Urothelium cell line (cell line): ENCODE results near the gene UVSSA.
"Not testable (repeated sequence)": the region's sequence is repeated elsewhere in the genome, so short reads cannot be mapped to it uniquely, and the experiment has no call there.

Source experiments
- DNase-seq: peaks from one replicate; pipeline ENCODE4 v3.0.0; 2011; ENCODE audit warnings: low spot score, mixed read lengths
- FAIRE-seq: peaks from 2 replicates; lab custom pipeline; 2011; peaks lifted over from hg19 to GRCh38; lab: Jason Lieb, UNC

The UVSSA gene

GRCh38 chr4:1329408-1330371, 17.3 kb upstream of the UVSSA start:
- no peak for FAIRE-seq
- no peak for DNase-seq

GRCh38 chr4:1330761-1331590, 16.0 kb upstream of the UVSSA start:
- no peak for DNase-seq
- no peak for FAIRE-seq

DNA sequence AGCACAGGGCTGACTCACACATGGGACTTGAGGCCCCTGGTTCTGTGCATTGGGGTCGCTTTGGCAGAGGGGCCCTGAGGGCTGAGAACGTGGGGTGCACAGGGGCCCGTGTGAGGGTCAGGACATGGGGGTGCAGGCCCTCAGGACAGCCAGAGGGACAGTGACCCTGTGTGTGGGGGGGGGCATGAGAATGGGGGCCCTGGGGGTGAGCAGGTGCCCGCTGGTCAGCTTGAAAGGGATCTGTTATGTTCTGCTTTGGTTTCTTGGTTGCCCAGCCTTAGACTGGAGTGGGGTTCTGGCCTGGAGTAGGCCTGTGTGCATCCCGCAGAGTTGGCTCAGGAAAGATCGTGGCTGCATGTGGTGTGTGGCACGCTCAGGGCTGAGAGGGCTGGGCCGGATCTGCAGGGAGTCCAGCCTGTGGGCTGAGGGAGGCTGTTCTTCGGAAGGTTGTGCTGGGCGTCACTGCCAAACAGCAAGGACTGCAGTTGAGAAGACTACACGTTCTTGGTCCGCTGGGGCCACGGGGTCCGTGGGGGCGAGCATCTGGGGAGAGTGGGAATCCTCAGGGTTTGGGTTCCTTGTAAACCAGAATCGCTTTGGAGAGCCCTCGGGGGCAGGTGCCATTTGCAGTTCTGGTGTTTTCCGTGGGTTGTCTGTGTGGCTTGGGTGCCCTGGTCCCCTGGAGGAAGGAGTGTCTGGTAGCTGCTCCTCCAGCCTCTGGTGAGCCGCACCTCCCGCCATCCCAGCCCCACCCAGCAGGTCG, 15.2 kb upstream of the UVSSA start:
- DNase-seq (no peak), FAIRE-seq (no peak)

DNA sequence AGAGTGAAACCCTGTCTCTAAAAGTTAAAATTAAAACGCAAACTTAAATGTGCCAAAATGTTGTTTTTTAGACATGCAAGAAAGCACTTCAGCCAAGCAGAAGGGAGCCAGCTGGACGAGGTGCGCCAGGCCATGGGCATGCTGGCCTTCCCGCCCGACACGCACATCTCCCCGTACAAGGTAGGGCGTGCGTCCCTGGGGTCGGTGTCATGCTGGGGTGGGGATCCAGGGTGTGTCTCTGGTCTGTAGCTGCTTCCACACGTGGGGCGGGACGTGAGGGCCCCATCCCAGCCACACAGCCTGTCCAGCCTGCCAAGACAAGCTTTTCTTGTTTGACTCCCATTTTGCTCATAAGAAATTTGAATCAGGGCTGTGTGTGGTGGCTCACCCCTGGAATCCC, 14.3 kb upstream of the UVSSA start:
- no peak for FAIRE-seq
- no peak for DNase-seq

GRCh38 chr4:1333256-1333655, 13.8 kb upstream of the UVSSA start:
- DNase-seq (no peak), FAIRE-seq (no peak)

DNA sequence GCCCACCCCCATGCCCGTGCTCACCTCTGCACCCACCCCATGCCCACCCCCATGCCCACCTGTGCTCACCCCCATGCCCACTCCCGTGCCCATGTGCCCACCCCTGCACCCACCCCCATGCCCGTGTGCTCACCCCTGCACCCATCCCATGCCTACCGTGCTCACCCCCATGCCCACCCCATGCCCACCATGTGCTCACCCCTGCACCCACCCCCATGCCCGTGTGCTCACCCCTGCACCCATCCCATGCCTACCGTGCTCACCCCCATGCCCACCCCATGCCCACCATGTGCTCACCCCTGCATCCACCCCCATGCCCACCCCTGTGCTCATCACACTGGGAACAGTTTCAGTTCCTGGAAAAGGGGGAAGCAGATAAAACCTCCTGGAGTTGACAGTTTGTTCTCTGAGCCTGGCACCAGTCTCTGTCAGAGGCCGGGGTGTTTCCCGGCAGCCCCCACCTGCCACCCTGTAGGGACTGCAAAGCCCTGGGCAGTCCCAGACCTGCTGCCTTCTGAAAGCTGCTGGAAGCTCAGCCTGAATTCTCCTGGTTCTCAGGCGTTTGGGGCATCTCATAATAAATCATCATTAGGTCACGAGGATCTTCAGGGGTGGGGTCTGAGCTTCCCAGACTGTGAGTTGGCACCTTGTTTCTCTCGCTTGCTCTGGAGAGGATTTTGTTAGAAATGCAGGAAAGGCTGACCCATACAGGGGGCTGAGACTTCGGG, 13.0 kb upstream of the UVSSA start:
- FAIRE-seq, DNase-seq: not testable (repeated sequence)

DNA sequence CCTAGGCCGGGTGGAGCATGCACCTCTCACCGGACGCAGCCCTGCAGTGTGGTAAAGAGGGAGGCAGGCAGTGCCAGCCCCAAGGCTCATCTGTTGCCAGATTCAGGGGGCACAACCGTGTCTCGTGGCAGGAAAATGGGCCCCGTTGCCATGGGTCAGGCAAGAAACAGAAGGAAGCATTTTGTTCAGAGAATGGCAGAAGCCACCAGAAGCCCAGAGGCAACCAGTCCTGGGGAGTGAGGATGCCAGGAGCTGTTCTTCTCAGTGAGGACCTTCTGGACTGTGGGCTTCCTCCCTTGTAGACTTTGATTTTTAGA, 12.5 kb upstream of the UVSSA start:
- no peak for FAIRE-seq
- DNase-seq: no peak

DNA sequence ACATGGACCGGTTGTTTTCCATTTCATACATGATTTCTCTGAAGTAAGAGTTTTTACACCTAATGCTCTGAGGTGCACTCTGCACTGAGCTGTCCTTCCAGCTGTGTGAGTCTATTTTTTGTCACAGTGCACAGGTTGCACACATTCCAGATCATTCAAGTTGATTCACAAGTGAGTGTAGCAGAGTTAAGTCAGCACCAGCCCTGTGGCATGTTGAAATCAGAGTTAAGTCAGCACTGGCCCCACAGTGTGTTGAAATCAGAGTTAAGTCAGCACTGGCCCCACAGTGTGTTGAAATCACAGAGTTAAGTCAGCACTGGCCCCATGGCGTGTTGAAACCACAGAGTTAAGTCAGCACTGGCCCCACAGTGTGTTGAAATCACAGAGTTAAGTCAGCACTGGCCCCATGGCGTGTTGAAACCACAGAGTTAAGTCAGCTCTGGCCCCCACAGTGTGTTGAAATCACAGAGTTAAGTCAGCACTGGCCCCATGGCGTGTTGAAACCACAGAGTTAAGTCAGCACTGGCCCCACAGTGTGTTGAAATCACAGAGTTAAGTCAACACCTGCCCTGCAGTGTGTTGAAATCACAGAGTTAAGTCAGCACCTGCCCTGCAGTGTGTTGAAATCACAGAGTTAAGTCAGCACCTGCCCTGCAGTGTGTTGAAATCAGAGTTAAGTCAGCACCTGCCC, 11.7 kb upstream of the UVSSA start:
- FAIRE-seq, DNase-seq: not testable (repeated sequence)

DNA sequence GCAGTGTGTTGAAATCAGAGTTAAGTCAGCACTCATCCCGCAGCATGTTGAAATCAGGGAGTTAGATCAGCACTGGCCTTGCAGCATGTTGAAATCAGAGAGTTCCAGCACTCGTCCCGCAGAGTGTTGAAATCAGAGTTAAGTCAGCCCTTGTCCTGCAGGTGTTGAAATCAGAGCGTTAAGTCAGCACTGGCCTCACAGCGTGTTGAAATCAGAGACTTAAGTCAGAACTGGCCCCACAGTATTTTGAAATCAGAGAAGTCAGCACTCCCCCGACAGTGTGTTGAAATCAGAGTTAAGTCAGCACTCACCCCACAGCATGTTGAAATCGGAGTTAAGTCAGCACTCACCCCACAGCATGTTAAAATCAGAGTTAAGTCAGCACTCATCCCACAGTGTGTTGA, 10.9 kb upstream of the UVSSA start:
- DNase-seq (no peak), FAIRE-seq (no peak)

DNA sequence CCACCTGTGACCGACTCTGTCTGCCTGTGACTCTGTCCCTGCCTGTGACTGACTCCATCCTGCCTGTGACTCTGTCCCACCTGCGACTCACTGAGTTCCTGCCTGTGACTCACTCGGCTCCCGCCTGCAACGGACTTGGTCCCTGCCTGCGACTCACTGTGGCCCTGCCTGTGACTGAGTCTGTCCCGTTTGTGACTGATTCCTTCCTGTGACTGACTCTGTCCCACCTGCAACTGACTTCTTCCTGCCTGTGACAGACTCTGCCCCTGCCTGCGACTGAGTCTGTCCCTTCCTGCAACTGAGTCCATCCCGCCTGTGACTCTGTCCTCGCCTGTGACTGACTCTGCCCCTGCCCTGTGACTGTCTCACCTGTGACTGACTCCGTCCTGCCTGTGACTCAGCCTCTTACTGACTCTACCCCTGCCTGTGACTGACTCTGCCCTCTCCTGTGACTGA, 9.6 kb upstream of the UVSSA start:
- DNase-seq: no peak
- FAIRE-seq: no peak

- DNase-seq (no peak), FAIRE-seq (no peak)
Observed at GRCh38 chr4:1337951-1338751, 8.9 kb upstream of the UVSSA start.

DNA sequence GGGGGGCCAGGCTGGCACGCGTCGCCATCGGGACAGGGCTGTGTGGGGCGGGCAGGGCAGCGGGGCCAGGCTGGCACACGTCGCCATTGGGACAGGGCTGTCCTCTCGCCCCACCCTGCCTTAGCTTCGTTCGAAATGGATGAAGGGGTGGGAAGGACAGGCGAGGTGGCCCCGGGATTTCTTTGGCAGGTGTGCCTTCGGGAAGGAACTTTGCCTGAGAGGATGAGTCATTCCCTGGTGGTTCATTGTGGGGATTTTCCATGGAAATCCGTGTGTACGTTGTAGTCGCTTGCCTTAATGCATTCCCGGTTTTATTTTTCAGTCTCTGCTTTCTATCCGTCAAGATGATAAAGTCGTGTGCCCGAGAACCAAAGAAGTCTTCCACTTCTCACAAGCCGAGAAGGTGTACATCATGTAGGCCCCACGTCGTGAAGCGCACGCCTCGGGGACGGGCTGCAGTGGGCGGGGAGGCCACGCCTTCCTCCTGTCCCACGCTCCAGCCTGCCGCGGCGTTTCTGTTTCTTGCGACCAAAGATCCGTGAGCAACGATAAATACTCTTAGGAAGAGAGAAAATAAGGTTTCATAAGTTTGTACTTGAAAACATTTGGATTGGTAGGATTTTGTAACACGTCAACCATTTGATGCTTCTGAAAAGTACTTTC, 8.1 kb upstream of the UVSSA start:
- FAIRE-seq (no peak), DNase-seq (no peak)

GRCh38 chr4:1339489-1339888, 7.5 kb upstream of the UVSSA start:
- no peak for FAIRE-seq
- no peak for DNase-seq

GRCh38 chr4:1340181-1340747, 6.7 kb upstream of the UVSSA start:
- FAIRE-seq (no peak), DNase-seq (no peak)

- DNase-seq (no peak), FAIRE-seq (no peak)
Observed at GRCh38 chr4:1340861-1341260, 6.1 kb upstream of the UVSSA start.

GRCh38 chr4:1342003-1342402, 5.0 kb upstream of the UVSSA start:
- FAIRE-seq: no peak
- no peak for DNase-seq

- DNase-seq (no peak), FAIRE-seq (no peak)
Observed at GRCh38 chr4:1344696-1345095, 2.3 kb upstream of the UVSSA start.
